Mesodermal cell (in vitro differentiated cells): Measurements from ENCODE around the gene FOXG1.

Experiments used
- H3K27ac ChIP-seq: 2 replicates; pipeline ENCODE4 v1.7.0; 2013; ENCODE audit warnings: mild to moderate bottlenecking, low read depth, low read length, moderate library complexity; ENCODE audit not compliant: severe bottlenecking
- H3K36me3 ChIP-seq: 2 replicates; pipeline ENCODE4 v1.7.1; 2013; ENCODE audit warnings: mild to moderate bottlenecking, low read length, moderate library complexity; ENCODE audit not compliant: control insufficient read depth, insufficient read depth
- H3K4me1 ChIP-seq: one replicate; pipeline ENCODE4 v1.7.1; 2013; ENCODE audit warnings: mild to moderate bottlenecking, low read length; ENCODE audit not compliant: insufficient read depth, control insufficient read depth, poor library complexity, severe bottlenecking
- H3K4me3 ChIP-seq: 2 replicates; pipeline ENCODE4 v1.7.0; 2013; ENCODE audit warnings: low read length, control low read depth, mild to moderate bottlenecking; ENCODE audit not compliant: insufficient read depth, poor library complexity, severe bottlenecking; ENCODE audit errors: extremely low read depth
- H3K9me3 ChIP-seq: 2 replicates; pipeline ENCODE4 v1.7.1; 2013; ENCODE audit warnings: mild to moderate bottlenecking, low read length, moderate library complexity; ENCODE audit not compliant: control insufficient read depth
- whole genome bisulfite sequencing, 2 experiments: methylation state at CpG; one replicate each; pipeline ENCODE4 v1.1.5; 2013; ENCODE audit warnings: missing lambda C conversion rate in 2 of 2; ENCODE audit not compliant: insufficient coverage in 2 of 2; 5-methylcytosine and 5-hydroxymethylcytosine counted together

FOXG1 gene

DNA sequence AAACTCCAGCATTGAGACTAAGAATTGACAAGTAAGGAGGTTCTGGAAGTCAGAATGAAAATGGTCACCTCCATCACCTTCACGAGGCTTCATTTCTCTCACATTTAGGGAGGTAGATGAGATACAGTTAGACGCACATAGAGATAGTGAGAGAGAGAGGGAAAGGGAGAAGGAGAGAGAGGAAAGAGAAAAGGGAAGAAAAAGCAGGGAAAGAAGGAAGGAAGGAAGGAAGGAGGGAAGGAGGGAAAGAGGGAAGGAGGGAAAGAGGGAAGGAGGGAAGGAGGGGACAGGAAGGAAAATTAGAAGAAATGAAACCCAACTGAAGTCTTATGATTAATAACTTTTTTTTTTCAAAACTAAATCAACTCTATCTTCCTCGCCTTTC lies 10.7 kb upstream of the FOXG1 start:
- peaks cover 7% of the 10 kb centered on the region for H3K4me1 ChIP-seq
- 0% methylated on average over 1 of the region's 3 CpGs for WGBS, 2 experiments
- H3K4me3 ChIP-seq: no peak overlapping the region
- no peak overlapping the region for H3K27ac ChIP-seq
- H3K9me3 ChIP-seq: no peaks in the 10 kb centered on the region
- no peaks in the 10 kb centered on the region for H3K36me3 ChIP-seq

GRCh38 chr14:28756269-28756883 lies 10.2 kb upstream of the FOXG1 start:
- 2 to 5% methylated on average over 13 to 14 of the region's 18 CpGs for WGBS, 2 experiments
- Histone ChIP-seq H3K9me3 (no peaks in the 10 kb centered on the region), H3K36me3 (no peaks in the 10 kb centered on the region), H3K4me1 (peaks cover 7% of the 10 kb centered on the region), H3K4me3 (no peak overlapping the region), H3K27ac (no peak overlapping the region)

DNA sequence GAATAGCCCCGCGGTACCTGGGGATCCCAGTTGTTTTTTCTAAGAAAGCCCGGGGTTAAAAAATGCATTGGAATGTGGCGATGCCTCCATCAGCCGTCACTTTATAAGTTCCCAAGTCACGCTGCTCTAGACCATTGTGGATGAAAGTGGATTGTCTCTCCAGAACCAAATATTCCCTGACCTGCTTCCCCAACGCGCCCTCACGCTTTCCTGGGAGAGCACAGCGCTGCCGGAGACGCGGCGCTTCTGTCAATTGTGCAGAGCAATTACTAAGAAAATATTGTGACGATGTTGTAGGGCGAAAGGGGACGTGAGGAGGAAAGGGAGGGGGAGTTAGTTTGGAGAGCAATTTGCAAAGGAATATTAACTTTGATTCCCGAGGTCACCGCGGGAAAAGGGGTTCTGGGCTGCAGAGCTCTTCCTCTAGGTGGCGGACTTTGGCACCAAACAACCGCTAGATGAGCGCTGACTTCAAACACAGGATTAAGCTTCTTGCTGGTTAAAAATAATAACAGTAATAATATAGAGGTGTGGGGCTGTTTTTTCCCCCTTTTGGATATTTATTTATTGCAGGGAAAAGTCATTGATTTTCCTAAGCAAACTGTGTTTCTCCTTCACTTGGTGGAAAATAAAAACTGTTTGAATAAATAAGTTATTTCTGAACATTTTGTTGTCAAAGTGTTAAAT lies 9.6 kb upstream of the FOXG1 start:
- no peak overlapping the region for H3K27ac ChIP-seq
- H3K4me3 ChIP-seq: no peak overlapping the region
- H3K36me3 ChIP-seq: no peaks in the 10 kb centered on the region
- no peaks in the 10 kb centered on the region for H3K9me3 ChIP-seq
- 0 to 1% methylated on average over 14 to 18 of the region's 23 CpGs for WGBS, 2 experiments
- peaks cover 7% of the 10 kb centered on the region for H3K4me1 ChIP-seq

DNA sequence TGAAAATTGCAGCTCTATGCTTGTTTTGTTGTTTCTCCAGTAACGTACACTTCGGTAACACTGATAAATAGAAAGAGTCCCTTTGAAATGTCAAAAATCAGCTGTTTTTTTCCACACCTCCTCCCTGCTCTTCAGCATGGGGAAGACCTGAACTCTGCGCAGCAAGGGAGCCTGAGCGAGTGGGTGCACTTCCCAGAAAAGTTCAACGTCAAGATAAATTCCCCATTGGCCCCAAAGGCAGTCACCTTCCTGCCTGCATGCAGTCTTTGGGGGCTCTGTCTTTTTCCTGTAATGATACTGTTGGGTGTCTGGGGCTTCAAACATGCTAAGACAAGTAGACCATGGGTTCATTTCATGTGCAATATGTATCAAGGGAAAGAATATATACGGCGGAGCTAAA lies 8.8 kb upstream of the FOXG1 start:
- no peak overlapping the region for H3K4me3 ChIP-seq
- 0% methylated on average over 1 to 3 of the region's 7 CpGs for WGBS, 2 experiments

GRCh38 chr14:28758253-28758884 lies 8.2 kb upstream of the FOXG1 start:
- peaks cover 7% of the 10 kb centered on the region for H3K4me1 ChIP-seq
- no peaks in the 10 kb centered on the region for H3K36me3 ChIP-seq
- H3K9me3 ChIP-seq: no peaks in the 10 kb centered on the region
- no peak overlapping the region for H3K27ac ChIP-seq
- no peak overlapping the region for H3K4me3 ChIP-seq
- WGBS, 2 experiments: 0% methylated on average over 2 of the region's 12 CpGs; no CpG with 5 or more reads in 1 of the 2 experiments

More for the DNA sequence above, 8.8 kb upstream of the FOXG1 start:
- H3K9me3 ChIP-seq: no peaks in the 10 kb centered on the region
- H3K36me3 ChIP-seq: no peaks in the 10 kb centered on the region
- no peak overlapping the region for H3K27ac ChIP-seq
- H3K4me1 ChIP-seq: peaks cover 7% of the 10 kb centered on the region

DNA sequence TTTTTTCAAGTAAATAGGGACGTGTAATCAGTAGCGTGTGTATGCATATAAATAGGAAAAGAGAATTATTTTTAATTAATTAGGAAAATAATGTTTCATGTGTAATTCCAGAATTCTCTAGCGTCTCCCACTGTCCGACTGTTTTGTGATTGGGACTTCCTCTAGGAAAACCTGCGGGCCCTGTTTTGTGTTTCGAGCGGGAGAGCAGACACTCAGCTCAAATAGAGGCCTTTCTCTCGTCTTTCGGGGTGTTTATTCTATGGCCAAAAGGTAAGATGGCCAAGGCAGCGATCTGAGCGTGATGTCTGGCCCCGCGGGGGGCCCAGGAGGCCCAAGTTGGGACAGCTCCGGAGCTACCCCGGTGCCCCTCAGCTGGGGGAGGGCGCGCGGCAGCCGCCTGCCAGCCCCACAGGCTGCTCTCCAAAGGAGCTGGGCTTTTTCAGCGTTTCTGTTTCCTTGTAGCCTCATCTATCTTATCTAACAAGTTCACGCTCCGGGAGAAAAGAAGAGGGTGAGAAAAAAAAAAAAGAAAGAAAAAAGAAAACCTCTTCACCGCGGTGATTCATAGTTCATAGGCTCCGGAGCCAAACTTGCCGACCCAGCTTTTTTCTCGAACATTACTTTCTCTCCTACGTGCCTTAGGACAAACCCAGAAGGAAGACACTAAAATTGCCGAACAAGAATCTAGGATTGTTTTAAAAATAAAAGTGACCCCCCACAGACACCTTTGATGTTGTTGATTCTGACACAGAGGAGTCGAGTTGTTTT lies 7.5 kb upstream of the FOXG1 start:
- no peak overlapping the region for H3K4me3 ChIP-seq
- WGBS, 2 experiments: 0 to 2% methylated on average over 6 to 13 of the region's 30 CpGs

DNA sequence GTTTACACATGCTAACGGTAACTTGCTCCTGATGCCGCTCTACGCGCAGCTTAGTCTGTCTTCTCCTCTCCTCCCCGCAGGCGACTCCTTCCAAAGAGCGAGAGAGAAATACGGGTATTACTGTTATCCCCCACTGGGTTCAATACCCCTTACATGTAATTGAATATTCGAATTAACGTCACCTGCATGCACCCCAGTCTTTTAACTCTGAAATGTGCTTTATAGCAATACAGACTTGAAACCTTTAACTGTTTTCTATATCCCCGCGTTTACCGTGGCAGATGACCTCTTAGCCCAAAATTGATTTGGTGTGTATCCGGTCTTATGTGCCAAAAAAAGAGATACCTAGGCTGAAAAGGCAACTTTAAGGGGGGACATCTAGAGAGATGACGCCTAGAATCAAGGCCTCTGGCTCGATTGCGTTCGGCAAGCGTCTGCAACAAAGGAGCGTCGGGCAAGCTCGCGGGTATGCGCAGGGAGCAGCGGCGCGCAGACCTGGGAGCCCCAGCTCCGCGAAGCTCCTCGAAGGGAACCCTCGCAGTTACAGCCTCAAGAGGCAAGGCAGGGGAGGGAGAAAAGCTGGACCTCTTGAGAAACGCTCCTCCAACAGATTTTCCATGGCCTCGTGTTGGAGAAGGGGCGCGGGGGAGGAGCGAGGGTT lies 6.8 kb upstream of the FOXG1 start:
- Histone ChIP-seq H3K27ac (no peak overlapping the region), H3K36me3 (no peaks in the 10 kb centered on the region), H3K9me3 (no peaks in the 10 kb centered on the region), H3K4me1 (peaks cover 7% of the 10 kb centered on the region), H3K4me3 (no peak overlapping the region)
- 0 to 1% methylated on average over 25 to 26 of the region's 36 CpGs for WGBS, 2 experiments

More for the DNA sequence above, 7.5 kb upstream of the FOXG1 start:
- no peaks in the 10 kb centered on the region for H3K9me3 ChIP-seq
- peaks cover 7% of the 10 kb centered on the region for H3K4me1 ChIP-seq
- no peaks in the 10 kb centered on the region for H3K36me3 ChIP-seq
- no peak overlapping the region for H3K27ac ChIP-seq

DNA sequence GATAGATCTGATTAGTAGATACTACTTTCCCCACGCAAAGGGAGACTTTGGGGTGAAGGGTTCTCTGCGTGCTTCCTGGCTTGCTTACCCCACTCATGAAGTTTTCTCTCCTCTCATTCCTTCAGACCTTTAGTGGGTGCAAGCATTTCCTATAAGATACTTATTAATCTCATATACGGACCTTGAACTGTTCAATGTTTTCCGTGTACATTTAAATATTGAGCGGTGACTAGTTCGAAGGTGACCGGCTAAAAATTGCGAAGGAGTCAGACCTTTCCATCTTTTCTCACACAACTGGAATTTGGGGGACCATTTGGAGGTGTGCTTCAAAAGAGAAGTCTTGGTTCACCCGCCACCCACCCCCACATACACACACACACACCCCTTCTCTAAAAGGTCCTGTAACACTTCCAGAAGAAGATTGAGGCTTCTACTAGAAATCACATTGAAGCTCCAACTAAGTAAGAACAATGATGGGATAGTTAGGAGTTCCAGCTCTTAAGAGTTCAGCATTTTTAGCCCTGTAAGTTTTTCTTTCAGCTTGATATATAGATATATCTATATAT lies 6.1 kb upstream of the FOXG1 start:
- no peaks in the 10 kb centered on the region for H3K9me3 ChIP-seq
- WGBS, 2 experiments: 4 to 17% methylated on average over 2 to 8 of the region's 9 CpGs
- no peak overlapping the region for H3K4me3 ChIP-seq
- H3K27ac ChIP-seq: no peak overlapping the region
- H3K4me1 ChIP-seq: peaks cover 12% of the 10 kb centered on the region
- no peaks in the 10 kb centered on the region for H3K36me3 ChIP-seq

- H3K36me3 ChIP-seq: no peaks in the 10 kb centered on the region
- no peak overlapping the region for H3K4me3 ChIP-seq
- no peak overlapping the region for H3K27ac ChIP-seq
- H3K9me3 ChIP-seq: no peaks in the 10 kb centered on the region
- peaks cover 14% of the 10 kb centered on the region for H3K4me1 ChIP-seq
- WGBS, 2 experiments: 8 to 9% methylated on average over 26 to 27 of the region's 33 CpGs
Measured at GRCh38 chr14:28761438-28762291, 4.9 kb upstream of the FOXG1 start.
